Heart left ventricle (tissue), 16 donors: ENCODE data around the gene OPRD1. TPM values are rescaled to one million over a fixed set of nuclear protein-coding genes. Genes with fewer than 3 reads are reported as not detected.
"Not testable (repeated sequence)": the region's sequence is repeated elsewhere in the genome, so short reads cannot be mapped to it uniquely, and the experiment has no call there.

ENCODE experiments used
- ATAC-seq, 4 donors: fragments of 200-7000 bp; cut with Tn5 transposase; one replicate each; pipeline ENCODE4 v1.9.1; 2020 to 2022; ENCODE audit warnings: moderate library complexity in 4 of 4, mild to moderate bottlenecking in 3 of 4, moderate number of reproducible peaks in 1 of 4
- DNase-seq, 5 donors: peaks; one replicate each; pipeline ENCODE4 v3.0.0-alpha.2; 2020
- H3K27ac ChIP-seq, 12 donors: fragments of 200-600 bp; sonication (generic) in 4 of 12; one replicate each; pipeline versions ENCODE4 v1.5.0 to v1.8.0; 2016 to 2022; ENCODE audit warnings: mild to moderate bottlenecking in 2 of 12
- H3K27me3 ChIP-seq, 9 donors: fragments of 200-600 bp; sonication (generic) in 2 of 9; one replicate each; pipeline versions ENCODE4 v1.5.1 to v1.8.0; 2016 to 2022; ENCODE audit warnings: mild to moderate bottlenecking in 3 of 9
- H3K36me3 ChIP-seq, 9 donors: fragments of 200-600 bp; sonication (generic) in 2 of 9; one replicate each; pipeline versions ENCODE4 v1.5.0 to v1.8.0; 2018 to 2022; ENCODE audit warnings: mild to moderate bottlenecking in 2 of 9
- H3K4me1 ChIP-seq, 12 donors: fragments of 200-600 bp; sonication (generic) in 4 of 12; one replicate each; pipeline versions ENCODE4 v1.5.0 to v1.8.0; 2016 to 2022; ENCODE audit warnings: mild to moderate bottlenecking in 3 of 12
- H3K4me3 ChIP-seq, 12 donors: fragments of 200-600 bp; sonication (generic) in 4 of 12; one replicate each; pipeline versions ENCODE4 v1.5.0 to v1.8.0; 2017 to 2022; ENCODE audit warnings: mild to moderate bottlenecking in 9 of 12, moderate library complexity in 4 of 12
- H3K9me3 ChIP-seq, 12 donors: fragments of 200-600 bp; sonication (generic) in 4 of 12; one replicate each; pipeline versions ENCODE4 v1.5.0 to v1.8.0; 2016 to 2022; ENCODE audit warnings: mild to moderate bottlenecking in 1 of 12
- POLR2A ChIP-seq, 2 donors: fragments of 450-650 bp; IDR thresholded peaks; one replicate each; pipeline ENCODE4 v1.6.1; 2017; ENCODE audit warnings: antibody characterized with exemption in 2 of 2, mild to moderate bottlenecking in 2 of 2, moderate library complexity in 2 of 2
- WGBS, 4 donors: extraction: QIAGEN DNeasy Blood & Tissue Kit in 2 of 4; methylation state at CpG; one replicate each; pipeline versions ENCODE4 v1.1.5 to v1.1.7; 2013 to 2018; 5-methylcytosine and 5-hydroxymethylcytosine counted together
- intact Hi-C, 10 donors: fragments of 100-400 bp; cut with DNase I; formaldehyde crosslinking; loops; one replicate each; pipeline versions ENCODE4 v1.11.1 to v1.14.2; 2022
- long read RNA-seq, 3 donors: library from polyadenylated mRNA; unstranded; transcript quantifications; one replicate each; pipeline ENCODE4 v2.0.0, GENCODE V29; 2020 to 2021
- polyA plus RNA-seq, 2 donors: library from polyadenylated mRNA; stranded (reverse); fragments of 200-250 nt; gene quantifications; one replicate each; pipeline ENCODE4 v1.2.3, GENCODE V29; 2013
- total RNA-seq, 9 donors: library from RNA; depleted of rRNA in 2 of 9; stranded (reverse); fragments of >200 nt in 2 of 9; fragmentation: NEBNext Ultra II Directional in 3 of 9; extraction: Animal tissue kit (Norgen Biotek cat#: 25700) in 3 of 9; gene quantifications; one replicate each; pipeline versions ENCODE4 v1.1.0 to v1.2.4, GENCODE V29; 2016 to 2023
- TF ChIP-seq, protein P1 (sequence below), 12 donors: fragments of 200-600 bp; sonication (generic) in 4 of 12; IDR thresholded peaks; one replicate each; pipeline versions ENCODE4 v1.5.0 to v1.8.0; 2018 to 2022; ENCODE audit warnings: antibody characterized with exemption in 12 of 12, mild to moderate bottlenecking in 5 of 12
- donor health status: ischemic (EF 13 %, LVEDD 7.1; RV severe dilation, severe dysfunction).
- donor health status: healthy with polysubstance abuse.
- donor health status: DM: no; HTN: yes; CAD: no.
- donor health status: DM: no; HTN: no; CAD: no.
- donor health status: ischemic (EF 25% LVEDD 6.9; RV normal size, moderate dysfunction).
- donor health status: ischemic (EF 25% LVEDD 5.7; RV mildly dilated, moderate dysfunction).
- donor health status: healthy.
- donor health status: DM: yes; HTN: yes; CAD: no.
- donor health status: ischemic (EF 35%, LVEDD 5.7; RV mildly dilated, moderate dysfunction).
- donor health status: nonischemic (EF 11% LVEDD 7.7; RV severe dilation, severe dysfunction).
- donor health status: DM: yes; HTN: yes; CAD: no.
- donor health status: PGD.
- donor health status: ischemic (EF 29% LVEDD 5.4; RV normal size, mild dysfunction).
- donor health status: nonischemic (EF 23%, LVEDD 6.1; RV moderate dilation, normal function).

Gene OPRD1
- total RNA-seq (under 1 TPM in 2 of 9 donors, not detected in 7; 0.02 TPM), polyA plus RNA-seq (under 1 TPM; under 0.01 TPM)
- long read RNA-seq, donor 1: 0 reads
- long read RNA-seq, donor 2: 0 reads
- long read RNA-seq, donor 3: 0 reads

DNA sequence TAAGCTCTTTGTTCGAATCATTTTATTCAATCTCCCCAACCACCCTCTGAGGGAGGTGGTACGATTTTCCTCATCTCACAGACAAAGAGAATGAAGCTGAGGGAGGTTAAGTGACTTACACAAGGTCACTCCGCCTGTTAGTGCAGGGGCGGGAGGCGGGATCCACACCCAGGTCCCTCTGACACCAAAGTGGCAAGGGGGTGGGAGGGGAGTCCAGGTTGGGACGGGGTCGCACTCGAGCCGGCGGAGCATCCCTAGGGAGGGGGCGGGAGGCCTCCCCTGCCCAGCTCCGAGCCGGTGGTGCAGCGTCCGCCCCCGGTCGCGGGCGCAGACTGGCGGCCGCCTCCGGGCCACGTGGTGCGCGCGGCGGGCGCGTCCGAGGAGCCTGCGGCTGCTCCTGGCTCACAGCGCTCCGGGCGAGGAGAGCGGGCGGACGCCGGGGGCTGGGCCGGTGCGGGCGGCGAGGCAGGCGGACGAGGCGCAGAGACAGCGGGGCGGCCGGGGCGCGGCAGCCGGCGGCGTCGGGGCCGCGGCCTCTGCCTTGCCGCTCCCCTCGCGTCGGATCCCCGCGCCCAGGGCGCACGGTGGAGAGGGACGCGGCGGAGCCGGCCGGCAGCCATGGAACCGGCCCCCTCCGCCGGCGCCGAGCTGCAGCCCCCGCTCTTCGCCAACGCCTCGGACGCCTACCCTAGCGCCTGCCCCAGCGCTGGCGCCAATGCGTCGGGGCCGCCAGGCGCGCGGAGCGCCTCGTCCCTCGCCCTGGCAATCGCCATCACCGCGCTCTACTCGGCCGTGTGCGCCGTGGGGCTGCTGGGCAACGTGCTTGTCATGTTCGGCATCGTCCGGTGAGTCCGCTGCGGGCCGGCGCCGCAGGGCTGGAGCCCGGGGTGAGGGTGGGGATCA is at the start of gene OPRD1:
Gene OPRD1 (plus strand): TSS at position 405 of the 903 bp plus-strand sequence. CDS start 214 bp downstream, at position 619.
- intact Hi-C loops: no loop called here
- Histone ChIP-seq H3K4me3 (peak within 1 kb of the TSS in 1 of 12 donors; percentile 11), H3K9me3 (no peaks in the 10 kb centered on the region), H3K36me3 (no peaks in the 10 kb centered on the region), H3K27ac (no peak within 1 kb of the TSS), H3K27me3 (peaks cover 14 to 81% (median 43%) of the 10 kb centered on the region in 9 donors), H3K4me1 (peaks cover 0 to 9% (median 0%) of the 10 kb centered on the region in 12 donors)
- no peak for ATAC-seq
- no peak for DNase-seq
- TF ChIP-seq POLR2A (IDR thresholded peaks at IDR 0.05): no peak
- TF ChIP-seq, protein P1, sequence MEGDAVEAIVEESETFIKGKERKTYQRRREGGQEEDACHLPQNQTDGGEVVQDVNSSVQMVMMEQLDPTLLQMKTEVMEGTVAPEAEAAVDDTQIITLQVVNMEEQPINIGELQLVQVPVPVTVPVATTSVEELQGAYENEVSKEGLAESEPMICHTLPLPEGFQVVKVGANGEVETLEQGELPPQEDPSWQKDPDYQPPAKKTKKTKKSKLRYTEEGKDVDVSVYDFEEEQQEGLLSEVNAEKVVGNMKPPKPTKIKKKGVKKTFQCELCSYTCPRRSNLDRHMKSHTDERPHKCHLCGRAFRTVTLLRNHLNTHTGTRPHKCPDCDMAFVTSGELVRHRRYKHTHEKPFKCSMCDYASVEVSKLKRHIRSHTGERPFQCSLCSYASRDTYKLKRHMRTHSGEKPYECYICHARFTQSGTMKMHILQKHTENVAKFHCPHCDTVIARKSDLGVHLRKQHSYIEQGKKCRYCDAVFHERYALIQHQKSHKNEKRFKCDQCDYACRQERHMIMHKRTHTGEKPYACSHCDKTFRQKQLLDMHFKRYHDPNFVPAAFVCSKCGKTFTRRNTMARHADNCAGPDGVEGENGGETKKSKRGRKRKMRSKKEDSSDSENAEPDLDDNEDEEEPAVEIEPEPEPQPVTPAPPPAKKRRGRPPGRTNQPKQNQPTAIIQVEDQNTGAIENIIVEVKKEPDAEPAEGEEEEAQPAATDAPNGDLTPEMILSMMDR (IDR thresholded peaks at IDR 0.05): no peak
- 3 to 35% (median 16%) methylated on average over 5 to 108 of the region's 108 CpGs for WGBS, 4 donors

DNA sequence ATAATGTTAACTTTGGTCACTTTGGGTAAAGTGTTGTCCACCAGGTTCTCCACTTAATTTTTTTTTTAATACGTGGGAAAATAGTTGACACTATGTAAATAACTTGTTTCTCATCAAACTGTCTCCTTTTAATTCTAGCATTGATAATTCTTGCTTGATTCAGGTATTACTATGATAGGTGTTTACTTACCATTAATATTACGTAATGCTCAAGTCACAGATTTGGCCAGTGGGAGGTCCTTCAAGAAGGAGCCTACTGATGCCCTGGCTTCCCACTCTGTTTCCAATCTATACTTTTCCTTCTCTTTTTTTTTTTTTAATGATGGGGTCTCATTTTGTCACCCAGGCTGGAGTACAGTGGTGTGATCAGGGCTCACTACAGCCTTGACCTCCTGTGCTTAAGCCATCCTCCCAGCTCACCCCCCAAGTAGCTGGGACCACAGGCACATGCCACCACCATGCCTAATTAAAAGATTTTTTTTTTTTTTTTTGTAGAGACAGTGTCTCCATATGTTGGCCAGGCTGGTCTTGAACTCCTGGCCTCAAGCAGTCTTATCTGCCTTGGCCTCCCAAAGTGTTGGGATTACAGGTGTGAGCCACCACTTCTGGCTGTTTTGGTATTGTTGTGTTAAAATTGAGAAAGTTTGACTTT is 45.3 kb upstream of the OPRD1 start:
- WGBS, 4 donors: 92 to 97% (median 95%) methylated on average over 2 of the region's 2 CpGs
- no peak for ATAC-seq
- H3K27me3 ChIP-seq: no peaks in the 10 kb centered on the region
- H3K9me3 ChIP-seq: no peaks in the 10 kb centered on the region
- intact Hi-C loops: no loop called here
- peaks cover 0 to 57% (median 38%) of the 10 kb centered on the region in 9 donors for H3K36me3 ChIP-seq
- H3K4me3 ChIP-seq: no peak overlapping the region
- DNase-seq: no peak
- TF ChIP-seq POLR2A (IDR thresholded peaks at IDR 0.05): no peak
- TF ChIP-seq, protein P1 (IDR thresholded peaks at IDR 0.05): no peak
- no peak overlapping the region for H3K27ac ChIP-seq
- H3K4me1 ChIP-seq: peaks cover 0 to 22% (median 0%) of the 10 kb centered on the region in 12 donors

DNA sequence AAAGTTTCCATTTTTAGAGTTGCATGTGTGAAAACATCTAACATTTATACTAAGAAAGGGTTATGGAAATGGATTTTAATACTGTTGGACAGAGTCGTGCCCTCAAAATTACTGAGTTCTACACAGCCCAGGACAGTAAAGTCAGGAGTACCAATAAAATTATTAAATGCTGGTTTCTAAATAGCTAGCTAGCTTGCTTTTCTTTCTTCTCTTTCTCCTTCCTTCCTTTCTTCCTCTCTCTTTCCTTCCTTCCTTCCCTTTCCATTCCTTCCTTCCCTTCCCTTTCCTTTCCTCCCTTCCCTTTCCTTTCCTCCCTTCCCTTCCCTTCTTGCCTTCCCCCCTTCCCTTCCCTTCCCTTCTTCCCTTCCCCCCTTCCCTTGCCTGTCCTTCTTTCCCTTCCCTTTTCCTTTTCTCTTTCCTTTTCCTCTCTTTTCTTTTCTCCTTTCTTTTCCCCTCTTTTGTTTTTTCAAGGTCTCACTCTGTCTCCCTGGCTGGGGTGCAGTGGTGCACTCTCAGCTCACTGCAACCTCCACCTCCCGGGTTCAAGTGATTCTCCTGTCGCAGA is 41.3 kb upstream of the OPRD1 start:
- no peak overlapping the region for H3K4me3 ChIP-seq
- peaks cover 0 to 52% (median 33%) of the 10 kb centered on the region in 9 donors for H3K36me3 ChIP-seq
- DNase-seq (no peak), ATAC-seq (no peak)
- WGBS, 4 donors: 94 to 96% (median 95%) methylated on average over 3 of the region's 3 CpGs
- intact Hi-C loops: loop anchor here in 1 of 10 donors (10.0 kb wide), 1 partner anchor 354 kb away; the partner anchor contains the start of gene TMEM200B
- no peak overlapping the region for H3K27ac ChIP-seq
- TF ChIP-seq POLR2A (IDR thresholded peaks at IDR 0.05): no peak
- TF ChIP-seq, protein P1 (IDR thresholded peaks at IDR 0.05): no peak
- H3K4me1 ChIP-seq: peaks cover 0 to 15% (median 6%) of the 10 kb centered on the region in 12 donors
- no peaks in the 10 kb centered on the region for H3K27me3 ChIP-seq
- no peaks in the 10 kb centered on the region for H3K9me3 ChIP-seq

DNA sequence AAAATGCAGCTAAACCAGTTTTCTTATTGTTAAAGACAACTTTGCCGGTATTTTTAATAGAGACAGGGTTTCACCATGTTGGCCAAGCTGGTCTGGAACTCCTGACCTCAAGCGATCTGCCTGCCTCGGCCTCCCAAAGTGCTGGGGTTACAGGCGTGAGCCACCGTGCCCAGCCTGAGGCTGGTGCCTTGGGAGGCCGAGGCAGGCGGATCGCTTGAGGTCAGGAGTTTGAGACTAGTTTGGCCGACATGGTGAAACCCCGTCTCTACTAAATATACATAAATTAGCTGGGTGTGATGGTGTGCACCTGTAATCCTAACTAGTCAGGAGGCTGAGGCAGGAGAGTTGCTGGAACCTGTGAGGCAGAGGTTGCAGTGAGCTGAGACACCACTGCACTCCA is 40.0 kb upstream of the OPRD1 start:
- intact Hi-C loops: loop anchor here in 1 of 10 donors (10.0 kb wide), 1 partner anchor 353 kb away; the partner anchor contains the start of gene TMEM200B
- H3K4me3 ChIP-seq, DNase-seq, ATAC-seq, H3K9me3 ChIP-seq, H3K27ac ChIP-seq, H3K27me3 ChIP-seq: not testable (repeated sequence)
- WGBS, 4 donors: 93 to 96% (median 94%) methylated on average over 10 of the region's 10 CpGs
- peaks cover 0 to 13% (median 6%) of the 10 kb centered on the region in 12 donors for H3K4me1 ChIP-seq
- peaks cover 0 to 50% (median 30%) of the 10 kb centered on the region in 9 donors for H3K36me3 ChIP-seq
